PC-9 (cell line): Measurements from ENCODE around the gene TBCD. TPM values are rescaled to one million over a fixed set of nuclear protein-coding genes. Genes with fewer than 3 reads are reported as not detected.

Experiments used
- BruUV-seq: library from RNA; stranded (reverse); fragments of 400-500 nt; replicated peaks from 2 replicates; lab custom pipeline; 2021; lab: Mats Ljungman, UMichigan
- CTCF ChIA-PET: fragments of 300-600 bp; sonication (Branson Sonifier 250); formaldehyde crosslinking; loops from one replicate; lab custom pipeline; 2022; ENCODE audit warnings: antibody characterized with exemption; lab: Charles Lee
- POLR2A ChIA-PET: fragments of 300-600 bp; sonication (Branson Sonifier 250); formaldehyde crosslinking; loops from one replicate; lab custom pipeline; 2022; ENCODE audit warnings: antibody characterized with exemption; ENCODE audit not compliant: unreplicated experiment; lab: Charles Lee
- DNase-seq, 2 experiments: peaks; one replicate each; pipeline versions ENCODE4 v3.0.0 to v3.0.0-alpha.2; 2015 to 2022; ENCODE audit warnings: mixed read lengths in 1 of 2
- H2AFZ ChIP-seq: fragments of 200-600 bp; sonication (generic); 2 replicates; pipeline ENCODE4 v1.8.1; 2017; ENCODE audit warnings: antibody characterized with exemption
- H3F3A ChIP-seq: fragments of 200-600 bp; sonication (generic); 2 replicates; pipeline ENCODE4 v1.8.1; 2017; ENCODE audit warnings: antibody characterized with exemption, mild to moderate bottlenecking, low read depth; ENCODE audit not compliant: insufficient read depth
- H3K27ac ChIP-seq: fragments of 200-600 bp; sonication (generic); 2 replicates; pipeline ENCODE4 v1.6.1; 2016; ENCODE audit warnings: mixed run types
- H3K27me3 ChIP-seq: fragments of 200-600 bp; sonication (generic); 2 replicates; pipeline ENCODE4 v1.6.1; 2016; ENCODE audit warnings: low read depth, mixed run types; ENCODE audit not compliant: insufficient read depth
- H3K36me3 ChIP-seq: fragments of 200-600 bp; sonication (generic); 2 replicates; pipeline ENCODE4 v1.6.1; 2016; ENCODE audit warnings: low read depth, mixed run types
- H3K4me1 ChIP-seq: fragments of 200-600 bp; sonication (generic); replicated peaks from 2 replicates; pipeline ENCODE4 v1.6.1; 2016; ENCODE audit warnings: mixed run types; ENCODE audit not compliant: insufficient read depth
- H3K4me2 ChIP-seq: fragments of 200-600 bp; sonication (generic); 2 replicates; pipeline ENCODE4 v1.6.1; 2017; ENCODE audit warnings: mixed run types
- H3K4me3 ChIP-seq: fragments of 200-600 bp; sonication (generic); 2 replicates; pipeline ENCODE4 v1.6.1; 2016; ENCODE audit warnings: mixed run types
- H3K79me2 ChIP-seq: fragments of 200-600 bp; sonication (generic); 2 replicates; pipeline ENCODE4 v1.6.1; 2017; ENCODE audit warnings: low read depth, mixed run types
- H3K9me2 ChIP-seq: fragments of 200-600 bp; sonication (generic); 2 replicates; pipeline ENCODE4 v1.8.1; 2017; ENCODE audit warnings: mild to moderate bottlenecking; ENCODE audit not compliant: insufficient read depth
- H3K9me3 ChIP-seq: fragments of 200-600 bp; sonication (generic); 2 replicates; pipeline ENCODE4 v1.8.1; 2016; ENCODE audit warnings: low read depth; ENCODE audit not compliant: insufficient read depth
- H4K20me1 ChIP-seq: fragments of 200-600 bp; sonication (generic); 2 replicates; pipeline ENCODE4 v1.8.1; 2017; ENCODE audit not compliant: insufficient read depth
- EZH2 ChIP-seq: fragments of 200-600 bp; sonication (generic); IDR thresholded peaks from 2 replicates; pipeline ENCODE4 v1.8.0; 2017; ENCODE audit warnings: antibody characterized with exemption, low read depth
- intact Hi-C: fragments of 100-400 bp; cut with micrococcal nuclease; formaldehyde crosslinking; loops from one replicate; pipeline ENCODE4 v1.10.0; 2022; ENCODE audit not compliant: unreplicated experiment
- total RNA-seq: library from RNA; stranded (reverse); gene quantifications from 2 replicates; pipeline ENCODE4 v1.2.3, GENCODE V29; 2021
- TF ChIP-seq, protein P1 (sequence below): fragments of 200-600 bp; sonication (generic); conservative IDR thresholded peaks from 2 replicates; pipeline ENCODE4 v1.6.1; 2017; ENCODE audit warnings: mixed run types, antibody characterized with exemption, mild to moderate bottlenecking, moderate library complexity

Gene TBCD
- total RNA-seq, 1 experiment from 2014 or later, result 115 TPM

DNA sequence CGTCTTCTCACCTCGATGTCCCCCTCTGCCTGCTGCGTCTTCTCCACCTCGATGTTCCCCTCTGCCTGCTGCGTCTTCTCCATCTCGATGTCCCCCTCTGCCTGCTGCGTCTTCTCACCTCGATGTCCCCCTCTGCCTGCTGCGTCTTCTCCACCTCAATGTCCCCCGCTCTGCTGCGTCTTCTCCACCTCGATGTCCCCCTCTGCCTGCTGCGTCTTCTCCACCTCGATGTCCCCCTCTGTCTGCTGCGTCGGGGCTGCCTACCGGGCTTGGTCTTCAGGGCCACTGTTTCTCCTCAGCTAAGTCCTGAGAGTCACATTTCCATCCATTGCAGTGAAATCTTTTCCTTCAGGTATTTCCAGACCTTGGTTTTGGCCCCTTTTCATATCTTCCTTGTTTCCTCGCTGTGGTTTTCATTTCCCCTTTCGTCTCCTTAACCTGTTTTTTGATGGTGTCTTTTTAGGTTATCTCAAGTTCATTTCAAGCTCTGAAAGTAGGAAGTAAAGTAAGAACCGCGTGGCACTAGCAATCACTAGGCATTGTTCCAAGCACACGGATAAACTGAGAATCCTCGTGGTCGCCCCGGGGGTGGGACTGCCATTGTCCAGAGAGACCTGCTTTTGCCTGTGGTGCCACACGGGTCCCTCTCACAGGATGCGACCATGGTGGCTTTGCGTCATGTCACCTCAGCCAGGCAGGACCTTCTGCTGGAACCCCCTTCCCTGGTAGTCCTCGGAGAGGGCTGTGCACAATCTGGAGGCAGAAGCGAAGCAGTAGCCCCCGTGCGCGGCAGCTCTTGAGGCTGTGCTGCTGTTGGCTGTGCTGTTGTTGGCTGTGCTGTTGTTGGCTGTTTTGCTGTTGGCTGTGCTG, 97.4 kb downstream of the TBCD start:
- TF ChIP-seq, protein P1, sequence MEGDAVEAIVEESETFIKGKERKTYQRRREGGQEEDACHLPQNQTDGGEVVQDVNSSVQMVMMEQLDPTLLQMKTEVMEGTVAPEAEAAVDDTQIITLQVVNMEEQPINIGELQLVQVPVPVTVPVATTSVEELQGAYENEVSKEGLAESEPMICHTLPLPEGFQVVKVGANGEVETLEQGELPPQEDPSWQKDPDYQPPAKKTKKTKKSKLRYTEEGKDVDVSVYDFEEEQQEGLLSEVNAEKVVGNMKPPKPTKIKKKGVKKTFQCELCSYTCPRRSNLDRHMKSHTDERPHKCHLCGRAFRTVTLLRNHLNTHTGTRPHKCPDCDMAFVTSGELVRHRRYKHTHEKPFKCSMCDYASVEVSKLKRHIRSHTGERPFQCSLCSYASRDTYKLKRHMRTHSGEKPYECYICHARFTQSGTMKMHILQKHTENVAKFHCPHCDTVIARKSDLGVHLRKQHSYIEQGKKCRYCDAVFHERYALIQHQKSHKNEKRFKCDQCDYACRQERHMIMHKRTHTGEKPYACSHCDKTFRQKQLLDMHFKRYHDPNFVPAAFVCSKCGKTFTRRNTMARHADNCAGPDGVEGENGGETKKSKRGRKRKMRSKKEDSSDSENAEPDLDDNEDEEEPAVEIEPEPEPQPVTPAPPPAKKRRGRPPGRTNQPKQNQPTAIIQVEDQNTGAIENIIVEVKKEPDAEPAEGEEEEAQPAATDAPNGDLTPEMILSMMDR, result no peak
- no peak for TF ChIP-seq EZH2
- H3F3A ChIP-seq, result peaks cover 10% of the 10 kb centered on the region
- no peaks in the 10 kb centered on the region for H3K9me2 ChIP-seq
- peaks cover 5% of the 10 kb centered on the region; the same call in 1 of the 2 replicates for H3K79me2 ChIP-seq
- DNase-seq, result no peak
- peaks cover 20% of the 10 kb centered on the region for H3K4me1 ChIP-seq
- no peak overlapping the region for H3K4me3 ChIP-seq
- BruUV-seq, result no TSS peak
- H3K36me3 ChIP-seq, result no peaks in the 10 kb centered on the region
- no peaks in the 10 kb centered on the region for H4K20me1 ChIP-seq
- no peak overlapping the region for H3K4me2 ChIP-seq
- no peak overlapping the region for H3K27ac ChIP-seq
- intact Hi-C loops, result no loop called here
- POLR2A ChIA-PET, result no interaction called here
- no peak overlapping the region for H2AFZ ChIP-seq
- no peaks in the 10 kb centered on the region for H3K27me3 ChIP-seq
- CTCF ChIA-PET, result no interaction called here
- H3K9me3 ChIP-seq, result no peaks in the 10 kb centered on the region

DNA sequence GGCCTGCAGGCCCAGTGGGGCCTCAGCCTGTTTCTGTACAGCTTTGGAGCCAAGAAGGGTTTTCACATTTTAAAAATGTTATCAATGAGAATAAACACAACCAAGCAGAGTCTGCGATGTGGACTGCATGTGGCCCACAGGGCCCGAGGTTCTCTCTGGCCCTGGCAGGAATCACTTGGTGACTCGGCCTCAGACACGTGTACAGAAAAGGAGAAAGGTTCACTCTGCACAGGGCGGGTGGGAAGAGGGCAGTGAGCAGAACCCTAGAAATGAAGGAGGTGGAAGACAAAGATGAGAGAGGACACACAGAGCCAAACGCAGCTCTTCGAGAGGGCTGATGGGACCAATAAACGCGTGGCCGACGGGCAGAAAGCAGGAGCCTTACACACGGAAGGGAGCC, 99.5 kb downstream of the TBCD start:
- H3K9me2 ChIP-seq, result no peaks in the 10 kb centered on the region
- H3K4me2 ChIP-seq, result no peak overlapping the region
- H3K27ac ChIP-seq, result no peak overlapping the region
- H4K20me1 ChIP-seq, result no peaks in the 10 kb centered on the region
- no TSS peak for BruUV-seq
- peaks cover 20% of the 10 kb centered on the region for H3K4me1 ChIP-seq
- H3K4me3 ChIP-seq, result no peak overlapping the region
- DNase-seq, result no peak
- no peak overlapping the region for H2AFZ ChIP-seq
- peaks cover 5% of the 10 kb centered on the region; the same call in 1 of the 2 replicates for H3K79me2 ChIP-seq
- no peaks in the 10 kb centered on the region for H3K9me3 ChIP-seq
- intact Hi-C loops, result no loop called here
- no peaks in the 10 kb centered on the region for H3K27me3 ChIP-seq
- POLR2A ChIA-PET, result no interaction called here
- CTCF ChIA-PET, result no interaction called here
- no peaks in the 10 kb centered on the region for H3K36me3 ChIP-seq
- H3F3A ChIP-seq, result peaks cover 10% of the 10 kb centered on the region
- TF ChIP-seq, protein P1, result no peak
- TF ChIP-seq EZH2, result no peak

DNA sequence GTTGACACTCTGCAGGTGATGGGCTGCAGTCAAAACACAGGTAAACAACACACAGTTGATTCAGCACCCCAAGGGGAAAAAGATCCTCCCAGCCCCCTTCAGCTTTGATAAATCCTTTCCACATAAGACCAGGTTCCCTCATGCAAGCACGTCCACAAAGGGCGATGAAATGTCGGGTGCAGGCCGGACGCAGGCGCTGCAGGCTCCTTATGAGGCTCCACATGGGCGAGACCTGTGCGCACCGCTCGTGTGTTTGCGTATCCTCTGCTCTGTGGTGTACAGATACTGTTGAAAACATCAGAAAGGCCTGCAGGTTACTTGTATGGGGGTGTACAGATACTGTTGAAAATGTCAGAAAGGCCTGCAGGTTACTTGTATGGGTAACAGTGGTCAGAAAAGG, 102.4 kb downstream of the TBCD start:
- no peak for TF ChIP-seq EZH2
- TF ChIP-seq, protein P1, result no peak
- no peaks in the 10 kb centered on the region for H3K27me3 ChIP-seq
- peaks cover 12% of the 10 kb centered on the region; the same call in 1 of the 2 replicates for H3F3A ChIP-seq
- no TSS peak for BruUV-seq
- H3K79me2 ChIP-seq, result peaks cover 5% of the 10 kb centered on the region; the same call in 1 of the 2 replicates
- DNase-seq, result no peak
- H3K36me3 ChIP-seq, result no peaks in the 10 kb centered on the region
- ChIA-PET CTCF (no interaction called here), POLR2A (no interaction called here)
- intact Hi-C loops, result no loop called here
- H3K9me3 ChIP-seq, result no peaks in the 10 kb centered on the region
- H4K20me1 ChIP-seq, result no peaks in the 10 kb centered on the region
- no peak overlapping the region for H2AFZ ChIP-seq
- no peak overlapping the region for H3K27ac ChIP-seq
- H3K9me2 ChIP-seq, result no peaks in the 10 kb centered on the region
- H3K4me2 ChIP-seq, result no peak overlapping the region
- H3K4me3 ChIP-seq, result no peak overlapping the region
- peaks cover 30% of the 10 kb centered on the region for H3K4me1 ChIP-seq
